Endothelial cell of umbilical vein (primary cell): Measurements from ENCODE around the gene BASP1. TPM values are rescaled to one million over a fixed set of nuclear protein-coding genes. Genes with fewer than 3 reads are reported as not detected.

Experiments used
- BruUV-seq: library from RNA; stranded (reverse); fragments of 400-500 nt; replicated peaks from 2 replicates; lab custom pipeline; 2021; lab: Mats Ljungman, UMichigan
- CTCF ChIA-PET: fragments of 300-600, 350-600 bp; sonication (Branson Sonifier 250); formaldehyde crosslinking; loops from one replicate; lab custom pipeline; 2021; ENCODE audit warnings: antibody characterized with exemption, inconsistent platforms; lab: Charles Lee
- POLR2A ChIA-PET: fragments of 300-600, 350-600 bp; sonication (Branson Sonifier 250); formaldehyde crosslinking; loops from one replicate; lab custom pipeline; 2021; ENCODE audit warnings: antibody characterized with exemption, inconsistent platforms; lab: Charles Lee
- DNase-seq: peaks from one replicate; pipeline ENCODE4 v3.0.0-alpha.2; 2011; ENCODE audit warnings: low read depth, low spot score
- FAIRE-seq: peaks from 2 replicates; lab custom pipeline; 2011; peaks lifted over from hg19 to GRCh38; lab: Jason Lieb, UNC
- H2AFZ ChIP-seq: 2 replicates; pipeline ENCODE4 v1.6.0; 2012; ENCODE audit warnings: low read depth, low read length, control low read depth, inconsistent platforms
- H3K27ac ChIP-seq: 2 replicates; pipeline ENCODE4 v1.5.1; 2011; ENCODE audit warnings: low read depth, mild to moderate bottlenecking, control low read depth, low read length, moderate library complexity; ENCODE audit not compliant: insufficient read depth
- H3K27me3 ChIP-seq, 2 experiments: 2 replicates each; pipeline versions ENCODE4 v1.6.0 to v1.6.1; 2011; ENCODE audit warnings: low read length in 2 of 2, mixed read lengths in 1 of 2; ENCODE audit not compliant: control insufficient read depth in 2 of 2, insufficient read depth in 2 of 2
- H3K36me3 ChIP-seq, 2 experiments: 2 replicates in 1 of 2; 3 replicates in 1 of 2; pipeline ENCODE4 v1.5.1; 2011; ENCODE audit warnings: low read length in 2 of 2, mild to moderate bottlenecking in 1 of 2, moderate library complexity in 1 of 2; ENCODE audit not compliant: control insufficient read depth in 2 of 2, insufficient read depth in 2 of 2; ENCODE audit errors: extremely low read depth in 1 of 2
- H3K4me1 ChIP-seq: 3 replicates; pipeline ENCODE4 v1.5.1; 2011; ENCODE audit warnings: mild to moderate bottlenecking, low read length; ENCODE audit not compliant: control insufficient read depth, insufficient read depth; ENCODE audit errors: extremely low read depth
- H3K4me2 ChIP-seq: 2 replicates; pipeline ENCODE4 v1.6.1; 2011; ENCODE audit warnings: low read length, control low read depth, mixed read lengths; ENCODE audit not compliant: insufficient read depth
- H3K4me3 ChIP-seq, 3 experiments: fragments of 200-600 bp in 1 of 3; sonication (generic), shearing (Covaris generic) in 1 of 3; replicated peaks in 1 of 3; 2 replicates each; pipeline ENCODE4 v1.5.1; 2011 to 2016; ENCODE audit warnings: control low read depth in 3 of 3, low read length in 3 of 3, mild to moderate bottlenecking in 2 of 3, inconsistent platforms in 1 of 3, low read depth in 1 of 3, moderate library complexity in 1 of 3; ENCODE audit not compliant: insufficient read depth in 1 of 3
- H3K79me2 ChIP-seq: 2 replicates; pipeline ENCODE4 v1.6.0; 2012; ENCODE audit warnings: low read length, inconsistent platforms; ENCODE audit not compliant: control insufficient read depth, insufficient read depth
- H3K9ac ChIP-seq: replicated peaks from 2 replicates; pipeline ENCODE3; 2011; ENCODE audit warnings: low read length, control low read depth; ENCODE audit not compliant: insufficient read depth; ENCODE audit errors: extremely low read depth
- H3K9me1 ChIP-seq: replicated peaks from 3 replicates; pipeline ENCODE4 v1.6.0; 2011; ENCODE audit warnings: mild to moderate bottlenecking, low read length; ENCODE audit not compliant: control insufficient read depth, insufficient read depth; ENCODE audit errors: extremely low read depth
- H3K9me3 ChIP-seq: replicated peaks from 2 replicates; pipeline ENCODE4 v1.5.1; 2012; ENCODE audit warnings: low read length, inconsistent platforms; ENCODE audit not compliant: control insufficient read depth, insufficient read depth
- H4K20me1 ChIP-seq: replicated peaks from 2 replicates; pipeline ENCODE3; 2011; ENCODE audit warnings: mild to moderate bottlenecking, low read length; ENCODE audit not compliant: control insufficient read depth, insufficient read depth; ENCODE audit errors: extremely low read depth
- CTCF ChIP-seq, 2 donors: IDR thresholded peaks; 1 replicate in 1 of 2; 2 replicates in 1 of 2; pipeline ENCODE4 v1.5.1; 2011; ENCODE audit warnings: low read length in 2 of 2, mild to moderate bottlenecking in 2 of 2, moderate library complexity in 2 of 2, control low read depth in 1 of 2, inconsistent platforms in 1 of 2, low read depth in 1 of 2; ENCODE audit not compliant: insufficient read depth in 1 of 2; ENCODE audit errors: extremely low read depth in 1 of 2
- EZH2 ChIP-seq: IDR thresholded peaks from 2 replicates; pipeline ENCODE4 v1.6.1; 2012; ENCODE audit warnings: borderline replicate concordance, low read depth, mild to moderate bottlenecking, moderate library complexity, low read length, inconsistent platforms; ENCODE audit not compliant: severe bottlenecking
- FOS ChIP-seq: IDR thresholded peaks from 2 replicates; pipeline ENCODE4 v1.6.1; 2011; ENCODE audit warnings: mild to moderate bottlenecking, low read length, moderate library complexity, borderline replicate concordance; ENCODE audit not compliant: insufficient read depth
- GATA2 ChIP-seq: IDR thresholded peaks from 2 replicates; pipeline ENCODE4 v1.7.0; 2011; ENCODE audit warnings: low read depth, mild to moderate bottlenecking, moderate library complexity, mixed read lengths, low read length; ENCODE audit not compliant: insufficient read length, insufficient read depth
- JUN ChIP-seq: IDR thresholded peaks from 2 replicates; pipeline ENCODE4 v1.6.1; 2011; ENCODE audit warnings: borderline replicate concordance, low read depth; ENCODE audit not compliant: insufficient read length, insufficient read depth
- MAX ChIP-seq: IDR thresholded peaks from 2 replicates; pipeline ENCODE4 v1.6.1; 2011; ENCODE audit not compliant: insufficient read depth, insufficient read length
- MYC ChIP-seq: IDR thresholded peaks from one replicate; pipeline ENCODE4 v1.6.1; 2011; ENCODE audit warnings: mild to moderate bottlenecking, low read depth, low read length
- POLR2A ChIP-seq: IDR thresholded peaks from 2 replicates; pipeline ENCODE4 v1.6.1; 2012; ENCODE audit warnings: low read depth, mild to moderate bottlenecking, control low read depth, low read length
- POLR2AphosphoS5 ChIP-seq: IDR thresholded peaks from 2 replicates; pipeline ENCODE4 v1.6.1; 2012; ENCODE audit warnings: low read depth, mild to moderate bottlenecking, control low read depth, low read length, moderate library complexity; ENCODE audit not compliant: insufficient read depth
- dilution Hi-C: fragments of 300-500 bp; cut with MboI; formaldehyde crosslinking; loops from one replicate; pipeline ENCODE4 v1.15.0; 2019; ENCODE audit warnings: low sequenced_read_pairs; ENCODE audit not compliant: extremely low pct_ligation_motif_present
- intact Hi-C: fragments of 100-400 bp; cut with micrococcal nuclease; formaldehyde crosslinking; loops from one replicate; pipeline ENCODE4 v1.10.0; 2022
- polyA plus RNA-seq, 4 experiments: library from polyadenylated mRNA; depleted of rRNA in 3 of 4; stranded (reverse) in 3 of 4; unstranded in 1 of 4; fragments of >200 nt; gene quantifications; 2 replicates each; pipeline versions ENCODE4 v1.2.1 to v1.2.3, GENCODE V29; 2011 to 2012; ENCODE audit warnings: missing spikeins in 1 of 4
- total RNA-seq: library from RNA; stranded (reverse); gene quantifications from 2 replicates; pipeline ENCODE4 v1.2.3, GENCODE V29; 2021

The BASP1 gene
- total and polyA plus RNA-seq, 2 donors (not counting 3 experiments of a cell fraction or from before 2014, with no cell fraction given), result 69.4 to 79.3 TPM

GRCh38 chr5:17228821-17229291 is 11.4 kb downstream of the BASP1 start:
- Histone ChIP-seq H2AFZ (no peak overlapping the region), H3K27me3 (no peaks in the 10 kb centered on the region), H3K9ac (no peak overlapping the region), H3K9me3 (no peaks in the 10 kb centered on the region), H3K79me2 (peaks cover 91% of the 10 kb centered on the region), H4K20me1 (no peaks in the 10 kb centered on the region), H3K27ac (no peak overlapping the region), H3K4me1 (peaks cover 16% of the 10 kb centered on the region), H3K4me2 (no peak overlapping the region), H3K9me1 (no peaks in the 10 kb centered on the region), H3K4me3 (no peak overlapping the region), H3K36me3 (no peaks in the 10 kb centered on the region)
- no peak for TF ChIP-seq POLR2A
- TF ChIP-seq JUN, result no peak
- no peak for TF ChIP-seq CTCF (IDR thresholded peaks at IDR 0.05; ENCODE audit: extremely low read depth in 1 of 2, insufficient read depth in 1 of 2, low read depth in 1 of 2, low read length in 2 of 2)
- no peak for TF ChIP-seq EZH2
- no peak for TF ChIP-seq POLR2AphosphoS5
- no peak for TF ChIP-seq GATA2
- no peak for TF ChIP-seq FOS
- no peak for TF ChIP-seq MYC
- no peak for TF ChIP-seq MAX
- dilution Hi-C loops, result no loop called here
- intact Hi-C loops, result no loop called here
- DNase-seq (peak; percentile 31), FAIRE-seq (no peak)
- BruUV-seq, result no TSS peak
- ChIA-PET CTCF (interaction anchor here (1.9 kb wide), 1 partner anchor 13 kb away, joined by 7 read pairs; no protein-coding TSS in a partner anchor), POLR2A (no interaction called here)
